ENCODE data around the gene MAP1A. TPM values are rescaled to one million over a fixed set of nuclear protein-coding genes. Genes with fewer than 3 reads are reported as not detected.

The MAP1A gene
- polyA plus RNA-seq, 1 donor (not counting 4 experiments of a cell fraction or from before 2014, with no cell fraction given), result 0.13 TPM

GRCh38 chr15:43515741-43516140 is 1.7 kb upstream of the MAP1A start:
- Histone ChIP-seq H3K27me3 (ENCODE audit: control insufficient read depth, extremely low read depth, insufficient read depth, low read length) (peaks cover 43% of the 10 kb centered on the region), H2AFZ (ENCODE audit: control insufficient read depth, low read length) (no peak overlapping the region), H3K9me1 (ENCODE audit: control insufficient read depth, extremely low read depth, insufficient read depth, low read length) (no peaks in the 10 kb centered on the region), H3K9me3 (ENCODE audit: control insufficient read depth, low read depth, low read length) (no peaks in the 10 kb centered on the region), H3K9ac (ENCODE audit: control insufficient read depth, extremely low read depth, insufficient read depth, low read length) (no peak overlapping the region), H3K4me1 (ENCODE audit: control insufficient read depth, extremely low read depth, insufficient read depth, low read length) (peaks cover 5% of the 10 kb centered on the region), H3K4me3 (ENCODE audit: control insufficient read depth in 2 of 3, extremely low read depth in 1 of 3, insufficient read depth in 2 of 3, low read depth in 1 of 3, low read length in 3 of 3) (no peak overlapping the region), H4K20me1 (ENCODE audit: control insufficient read depth, extremely low read depth, insufficient read depth, low read length) (no peaks in the 10 kb centered on the region), H3K36me3 (ENCODE audit: control insufficient read depth in 2 of 2, extremely low read depth in 1 of 2, insufficient read depth in 2 of 2, low read length in 2 of 2) (no peaks in the 10 kb centered on the region), H3K79me2 (ENCODE audit: control insufficient read depth, insufficient read depth, low read length) (no peaks in the 10 kb centered on the region), H3K27ac (ENCODE audit: control insufficient read depth, insufficient read depth, low read length) (no peak overlapping the region), H3K4me2 (ENCODE audit: control insufficient read depth, extremely low read depth, insufficient read depth, low read depth, low read length) (no peak overlapping the region)
- FAIRE-seq (no peak), DNase-seq (ENCODE audit: low read depth, low spot score) (no peak)
- dilution Hi-C loops (cut with MboI; ENCODE audit: extremely low pct_ligation_motif_present, low sequenced_read_pairs), result no loop called here
- no peak for TF ChIP-seq CTCF (optimal IDR thresholded peaks at IDR 0.05 in 1 of 3, IDR thresholded peaks at IDR 0.05 in 1 of 3, conservative IDR thresholded peaks at IDR 0.05 in 1 of 3; ENCODE audit: extremely low read depth in 1 of 3, insufficient read depth in 2 of 3, low read length in 3 of 3)
- TF ChIP-seq EZH2 (IDR thresholded peaks at IDR 0.05; ENCODE audit: low read length), result no peak

GRCh38 chr15:43516185-43516584 is 1.2 kb upstream of the MAP1A start:
- dilution Hi-C loops (cut with MboI; ENCODE audit: extremely low pct_ligation_motif_present, low sequenced_read_pairs), result no loop called here
- Histone ChIP-seq H3K27me3 (ENCODE audit: control insufficient read depth, extremely low read depth, insufficient read depth, low read length) (peaks cover 41% of the 10 kb centered on the region), H3K9me3 (ENCODE audit: control insufficient read depth, low read depth, low read length) (no peaks in the 10 kb centered on the region), H3K4me3 (ENCODE audit: control insufficient read depth in 2 of 3, extremely low read depth in 1 of 3, insufficient read depth in 2 of 3, low read depth in 1 of 3, low read length in 3 of 3) (no peak overlapping the region), H4K20me1 (ENCODE audit: control insufficient read depth, extremely low read depth, insufficient read depth, low read length) (no peaks in the 10 kb centered on the region), H3K4me1 (ENCODE audit: control insufficient read depth, extremely low read depth, insufficient read depth, low read length) (peaks cover 2% of the 10 kb centered on the region), H3K9me1 (ENCODE audit: control insufficient read depth, extremely low read depth, insufficient read depth, low read length) (no peaks in the 10 kb centered on the region), H3K36me3 (ENCODE audit: control insufficient read depth in 2 of 2, extremely low read depth in 1 of 2, insufficient read depth in 2 of 2, low read length in 2 of 2) (no peaks in the 10 kb centered on the region), H3K79me2 (ENCODE audit: control insufficient read depth, insufficient read depth, low read length) (no peaks in the 10 kb centered on the region), H2AFZ (ENCODE audit: control insufficient read depth, low read length) (no peak overlapping the region), H3K27ac (ENCODE audit: control insufficient read depth, insufficient read depth, low read length) (no peak overlapping the region), H3K9ac (ENCODE audit: control insufficient read depth, extremely low read depth, insufficient read depth, low read length) (no peak overlapping the region), H3K4me2 (ENCODE audit: control insufficient read depth, extremely low read depth, insufficient read depth, low read depth, low read length) (no peak overlapping the region)
- TF ChIP-seq EZH2 (IDR thresholded peaks at IDR 0.05; ENCODE audit: low read length) (no peak), CTCF (optimal IDR thresholded peaks at IDR 0.05 in 1 of 3, IDR thresholded peaks at IDR 0.05 in 1 of 3, conservative IDR thresholded peaks at IDR 0.05 in 1 of 3; ENCODE audit: extremely low read depth in 1 of 3, insufficient read depth in 2 of 3, low read length in 3 of 3) (no peak)
- FAIRE-seq, result no peak
- no peak for DNase-seq (ENCODE audit: low read depth, low spot score)
